Activated CD8-positive, alpha-beta memory T cell treated with anti-CD3 and anti-CD28 coated beads, Interleukin-2, amount 50 U/mL, for 24 hours (primary cell): ENCODE measurements around the gene CD93.

Source experiments
- DNase-seq: peaks from one replicate; pipeline ENCODE4 v3.0.0-alpha.2; 2020; ENCODE audit errors: extremely low read depth

Gene CD93

DNA sequence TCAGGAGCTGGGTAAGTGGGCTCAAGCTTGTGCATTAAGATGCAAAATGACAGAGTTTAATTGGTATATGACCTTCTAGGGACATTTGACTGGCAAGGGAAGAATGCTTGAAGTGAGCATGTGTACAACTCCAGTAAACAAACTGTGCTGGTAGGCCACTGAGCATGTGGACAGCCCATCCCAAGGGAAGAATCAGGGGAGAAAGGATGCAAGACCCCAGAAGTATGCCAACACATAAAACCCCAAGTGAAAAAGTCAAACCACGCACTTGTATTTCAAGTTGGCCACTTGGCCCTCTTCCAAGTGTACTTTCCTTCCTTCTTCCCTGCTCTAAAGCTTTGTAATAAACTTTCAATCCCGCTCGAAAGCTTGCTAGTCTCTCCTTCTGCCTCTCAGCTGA, 26.3 kb downstream of the CD93 start:
- DNase-seq: no peak

GRCh38 chr20:23059001-23059400, 27.1 kb downstream of the CD93 start:
- no peak for DNase-seq

GRCh38 chr20:23058240-23058639, 27.9 kb downstream of the CD93 start:
- DNase-seq: no peak

DNA sequence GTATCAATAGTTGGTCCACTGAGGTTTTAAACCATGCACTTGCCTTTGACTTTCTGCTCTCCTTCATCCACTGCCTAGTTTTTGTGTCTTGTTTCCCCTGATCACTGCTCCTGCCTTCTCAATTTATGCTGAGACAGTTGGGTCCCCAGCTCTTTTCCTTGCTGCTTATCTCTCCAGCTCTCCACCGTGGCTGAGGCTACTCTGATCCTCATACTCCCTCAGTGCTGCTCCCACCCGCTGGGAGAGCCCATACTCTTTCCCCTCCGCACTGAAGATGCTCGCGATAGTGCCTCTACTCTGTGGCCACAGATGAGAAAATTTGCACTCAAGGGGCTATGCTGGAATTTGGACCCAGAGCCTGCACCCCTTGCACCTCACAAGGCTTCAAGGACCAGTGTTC, 33.2 kb downstream of the CD93 start:
- DNase-seq: no peak

GRCh38 chr20:23050847-23051627, 35.1 kb downstream of the CD93 start:
- DNase-seq: no peak

DNA sequence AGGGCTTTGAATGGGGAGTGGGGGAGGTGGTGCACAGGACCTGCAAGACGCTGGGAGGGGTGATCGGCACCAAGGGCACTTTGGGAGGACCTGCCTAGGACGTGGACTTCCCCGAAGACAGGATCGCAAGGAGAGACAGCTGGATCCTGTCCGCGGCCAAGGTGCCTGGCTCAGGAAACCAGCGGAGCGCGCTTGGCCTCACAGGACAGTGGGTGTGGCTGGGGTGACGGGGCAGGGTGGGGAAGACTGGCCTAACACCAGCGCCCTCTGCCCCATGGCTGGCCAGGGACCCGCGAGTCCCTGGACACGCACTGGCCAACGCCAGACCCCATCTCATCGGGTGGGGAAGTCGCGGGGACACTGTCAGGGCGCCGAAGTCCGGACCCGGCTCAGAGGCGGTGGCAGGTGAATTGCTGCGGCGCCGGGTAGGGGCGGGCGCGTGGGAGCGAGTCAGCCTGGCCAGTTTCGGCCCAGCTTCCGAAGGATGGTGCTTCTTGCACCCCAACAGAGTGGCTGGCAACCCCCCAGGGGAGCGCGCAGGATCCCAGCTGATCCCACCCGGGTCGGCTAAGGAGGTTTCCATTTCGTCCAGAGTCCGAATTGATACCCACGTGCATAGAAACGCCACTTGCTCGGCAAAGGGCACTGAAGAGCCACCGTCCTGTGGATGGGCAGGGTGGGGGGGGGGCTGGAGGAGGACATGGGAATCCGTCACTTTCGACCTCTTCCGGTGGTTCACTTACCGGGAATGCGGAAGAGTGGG, 35.9 kb downstream of the CD93 start:
- DNase-seq: no peak

GRCh38 chr20:23049201-23050075, 36.7 kb downstream of the CD93 start, which contains the start of gene THBD:
Gene THBD (minus strand): TSS chr20:23049672. CDS start chr20:23049504, 168 bp downstream.
- DNase-seq: no peak

DNA sequence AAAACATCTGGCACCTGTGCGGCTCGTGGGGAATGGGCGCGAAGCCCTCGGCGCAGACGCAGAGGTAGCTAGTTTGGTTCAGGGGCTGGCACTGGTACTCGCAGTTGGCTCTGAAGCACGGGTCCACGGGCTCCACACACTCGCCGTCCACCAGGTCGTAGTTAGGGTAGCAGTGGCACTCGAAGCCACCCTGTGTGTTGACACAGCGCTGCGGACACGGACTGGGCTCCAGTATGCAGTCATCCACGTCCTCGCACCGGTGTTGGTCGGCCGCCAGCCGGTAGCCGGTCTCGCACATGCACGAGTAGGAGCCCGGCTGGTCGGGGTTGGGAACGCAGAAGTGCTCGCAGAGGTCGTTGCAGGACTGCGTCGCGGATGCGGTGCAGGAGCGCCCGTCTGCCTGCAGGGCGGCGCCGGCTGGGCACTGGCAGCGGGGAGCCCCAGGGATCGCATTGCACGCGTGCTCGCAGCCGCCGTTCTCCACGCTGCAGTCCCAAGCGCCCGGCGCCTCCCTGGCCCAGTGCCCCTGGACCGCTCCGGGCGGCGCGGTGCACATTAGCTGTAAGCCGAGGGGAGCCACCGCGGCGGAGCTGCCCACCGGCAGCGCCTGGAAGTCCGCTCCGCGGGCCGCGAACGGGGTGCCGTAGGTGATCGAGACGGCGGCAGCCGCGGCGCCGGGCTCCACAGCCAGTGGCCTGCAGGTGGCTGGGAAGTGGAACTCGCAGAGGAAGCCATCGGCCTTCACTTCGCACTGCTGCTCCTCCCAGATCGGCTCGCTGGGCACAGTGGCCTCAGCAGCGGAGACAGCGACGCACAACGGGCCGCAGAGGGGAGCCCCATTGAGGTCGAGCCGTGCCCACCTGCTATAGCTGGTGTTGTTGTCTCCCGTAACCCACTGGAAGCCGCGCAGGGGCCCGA, 37.6 kb downstream of the CD93 start:
- no peak for DNase-seq

- DNase-seq: no peak
Measured at GRCh38 chr20:23047738-23048214, 38.3 kb downstream of the CD93 start.

- DNase-seq: no peak
Measured at GRCh38 chr20:23047001-23047737, 39.0 kb downstream of the CD93 start.

DNA sequence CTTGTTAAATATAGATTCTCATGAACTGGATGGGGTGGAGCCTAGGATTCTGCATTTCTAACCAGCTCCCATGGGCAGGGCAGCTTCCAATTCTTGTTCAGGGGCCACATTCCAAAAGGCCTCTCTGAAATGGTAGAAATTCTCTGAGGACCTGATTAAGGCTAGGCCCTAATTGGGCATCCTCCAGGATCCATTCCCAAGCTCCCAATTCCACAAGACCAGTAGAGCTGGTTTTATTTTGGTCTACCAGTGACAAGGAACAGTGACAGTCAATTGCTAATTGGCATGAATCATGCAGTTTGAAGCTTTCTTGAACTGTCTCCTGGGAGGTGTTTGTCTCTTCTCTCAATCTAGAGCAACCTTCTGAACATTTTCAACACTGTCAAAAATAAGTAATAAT, 39.7 kb downstream of the CD93 start:
- DNase-seq: no peak

DNA sequence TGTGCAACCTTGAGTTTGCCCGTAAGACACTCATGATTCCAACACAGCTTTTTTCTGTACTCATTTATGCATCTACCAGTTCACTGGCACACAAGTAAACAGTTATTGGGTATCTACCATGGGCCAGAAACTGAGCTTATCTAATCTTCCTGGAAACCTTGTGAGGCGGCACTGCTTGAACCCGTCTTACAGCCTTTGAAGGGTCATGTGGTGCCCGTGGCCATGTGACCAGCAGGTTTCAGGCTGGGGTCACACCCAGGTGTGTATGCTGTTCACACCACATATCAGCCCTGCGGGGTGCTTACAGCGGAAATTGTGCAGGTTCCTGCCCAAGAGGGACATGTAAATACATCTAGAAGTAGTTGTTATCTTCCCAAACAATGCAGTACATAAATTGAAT, 42.7 kb downstream of the CD93 start:
- DNase-seq: no peak

- DNase-seq: no peak
Measured at GRCh38 chr20:23042270-23042669, 43.9 kb downstream of the CD93 start.

- no peak for DNase-seq
Measured at GRCh38 chr20:23039885-23040508, 46.1 kb downstream of the CD93 start.

DNA sequence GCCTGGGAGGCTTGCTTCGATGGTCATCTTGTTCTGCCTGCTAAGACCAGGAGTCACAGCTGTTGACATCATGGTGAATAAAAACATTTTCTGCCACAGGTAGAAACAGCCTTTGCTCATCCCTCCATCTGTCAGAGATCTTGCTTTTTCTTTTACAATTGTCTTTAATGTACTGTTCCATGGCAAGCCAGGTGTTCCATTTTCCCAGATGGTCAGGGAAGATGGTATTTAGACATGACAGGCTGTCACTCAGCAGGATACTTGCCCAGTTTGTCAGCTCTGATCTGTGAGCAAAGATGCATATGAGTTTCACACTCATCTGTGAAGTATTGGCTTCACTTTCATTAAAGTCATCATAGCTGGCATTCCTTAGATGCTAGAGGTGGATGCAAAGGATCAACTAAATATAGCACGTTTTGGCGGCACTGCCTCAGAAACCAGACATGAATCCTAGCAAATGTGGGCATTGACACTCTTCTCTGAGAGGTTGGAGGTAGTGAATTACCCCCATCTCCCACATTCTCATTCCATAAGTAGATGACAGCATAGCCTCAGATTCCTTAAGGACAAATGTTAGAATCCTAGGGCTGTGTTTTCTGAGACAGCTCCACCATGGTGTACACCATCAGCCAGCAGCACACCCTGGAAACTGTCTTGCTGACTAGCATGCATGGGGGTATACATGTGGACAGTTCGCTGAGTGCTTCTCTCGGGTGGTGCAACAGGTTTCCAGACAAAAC, 46.8 kb downstream of the CD93 start:
- no peak for DNase-seq

GRCh38 chr20:23037017-23037481, 49.1 kb downstream of the CD93 start:
- DNase-seq: no peak

- DNase-seq: no peak
Measured at GRCh38 chr20:23036371-23036770, 49.8 kb downstream of the CD93 start.

GRCh38 chr20:23035731-23036130, 50.4 kb downstream of the CD93 start:
- DNase-seq: no peak
